22Rv1 (cell line): ENCODE measurements around the gene ERRFI1.

Experiments used
- H3K27ac ChIP-seq: fragments of 450-650 bp; 2 replicates; pipeline ENCODE4 v1.5.1; 2017
- ZFX ChIP-seq: fragments of 450-650 bp; IDR thresholded peaks from 2 replicates; pipeline ENCODE4 v1.6.1; 2017; ENCODE audit warnings: antibody characterized with exemption, borderline replicate concordance
- TF ChIP-seq, protein P1 (sequence below): fragments of 450-650 bp; IDR thresholded peaks from 2 replicates; pipeline ENCODE4 v1.5.1; 2017; ENCODE audit warnings: mild to moderate bottlenecking

The ERRFI1 gene

DNA sequence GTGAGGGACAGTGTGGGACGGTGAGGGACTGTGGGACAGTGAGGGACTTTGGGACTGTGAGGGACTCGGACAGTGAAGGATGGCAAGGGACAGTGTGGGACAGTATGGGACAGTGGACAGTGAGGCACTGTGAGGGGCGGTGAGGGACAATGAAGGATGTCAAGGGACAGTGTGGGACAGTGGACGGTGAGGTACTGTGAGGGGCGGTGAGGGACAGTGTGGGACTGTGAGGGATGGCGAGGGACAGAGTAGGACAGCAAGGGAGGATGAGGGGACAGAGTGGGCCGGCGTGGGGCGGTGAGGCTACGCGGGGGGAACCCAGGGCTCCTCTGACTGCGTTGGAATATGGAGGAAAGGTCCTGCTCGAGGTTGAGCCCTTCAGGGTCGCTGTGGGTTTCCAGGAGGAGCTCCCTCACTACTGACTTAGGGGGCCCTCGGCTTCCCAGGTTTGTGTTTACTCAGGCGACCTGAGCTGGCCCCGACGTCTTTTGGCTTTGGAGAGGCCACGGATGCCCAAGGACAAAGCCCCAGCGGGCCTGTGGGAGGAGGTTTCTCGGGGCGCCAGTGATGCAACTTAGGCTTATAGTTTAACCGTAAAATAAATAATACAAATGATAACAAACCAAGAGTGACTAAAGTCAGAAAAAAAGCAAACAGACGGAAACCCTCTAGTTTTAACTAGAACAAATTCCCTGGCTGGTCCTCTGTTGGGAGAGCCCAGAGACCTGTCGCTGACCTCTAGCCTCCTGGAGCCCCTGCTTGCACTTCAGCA lies 1.1 kb upstream of the ERRFI1 start:
- TF ChIP-seq, protein P1, sequence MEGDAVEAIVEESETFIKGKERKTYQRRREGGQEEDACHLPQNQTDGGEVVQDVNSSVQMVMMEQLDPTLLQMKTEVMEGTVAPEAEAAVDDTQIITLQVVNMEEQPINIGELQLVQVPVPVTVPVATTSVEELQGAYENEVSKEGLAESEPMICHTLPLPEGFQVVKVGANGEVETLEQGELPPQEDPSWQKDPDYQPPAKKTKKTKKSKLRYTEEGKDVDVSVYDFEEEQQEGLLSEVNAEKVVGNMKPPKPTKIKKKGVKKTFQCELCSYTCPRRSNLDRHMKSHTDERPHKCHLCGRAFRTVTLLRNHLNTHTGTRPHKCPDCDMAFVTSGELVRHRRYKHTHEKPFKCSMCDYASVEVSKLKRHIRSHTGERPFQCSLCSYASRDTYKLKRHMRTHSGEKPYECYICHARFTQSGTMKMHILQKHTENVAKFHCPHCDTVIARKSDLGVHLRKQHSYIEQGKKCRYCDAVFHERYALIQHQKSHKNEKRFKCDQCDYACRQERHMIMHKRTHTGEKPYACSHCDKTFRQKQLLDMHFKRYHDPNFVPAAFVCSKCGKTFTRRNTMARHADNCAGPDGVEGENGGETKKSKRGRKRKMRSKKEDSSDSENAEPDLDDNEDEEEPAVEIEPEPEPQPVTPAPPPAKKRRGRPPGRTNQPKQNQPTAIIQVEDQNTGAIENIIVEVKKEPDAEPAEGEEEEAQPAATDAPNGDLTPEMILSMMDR, result no peak
- no peak for TF ChIP-seq ZFX
- peak overlapping the region; percentile 71 for H3K27ac ChIP-seq

DNA sequence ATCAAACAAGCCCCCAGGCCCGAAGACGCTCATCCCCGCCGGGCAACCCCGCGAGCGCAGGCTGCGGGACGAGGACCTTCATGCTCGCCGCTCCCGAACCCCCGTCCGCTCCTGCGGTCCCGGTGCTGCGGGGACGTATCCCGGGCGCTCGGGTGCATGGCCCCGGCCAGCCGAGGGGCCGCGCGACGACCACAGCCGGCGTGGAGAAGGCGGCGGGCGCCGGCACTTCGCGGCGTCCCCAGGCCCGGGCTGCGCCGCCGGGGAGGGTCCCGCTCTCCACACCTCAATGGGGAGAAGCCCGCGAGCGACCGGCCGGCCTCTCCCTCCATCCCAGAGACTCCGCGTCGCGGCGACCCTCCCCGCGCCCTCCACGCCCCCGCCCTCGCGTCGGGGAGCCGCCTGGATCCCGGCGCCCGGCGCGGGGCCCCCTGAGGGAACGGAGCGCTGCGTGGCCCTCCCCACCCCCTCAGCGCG lies 401 bp downstream of the ERRFI1 start:
- H3K27ac ChIP-seq, result peak overlapping the region; percentile 71
- TF ChIP-seq, protein P1, result no peak
- TF ChIP-seq ZFX, result no peak

DNA sequence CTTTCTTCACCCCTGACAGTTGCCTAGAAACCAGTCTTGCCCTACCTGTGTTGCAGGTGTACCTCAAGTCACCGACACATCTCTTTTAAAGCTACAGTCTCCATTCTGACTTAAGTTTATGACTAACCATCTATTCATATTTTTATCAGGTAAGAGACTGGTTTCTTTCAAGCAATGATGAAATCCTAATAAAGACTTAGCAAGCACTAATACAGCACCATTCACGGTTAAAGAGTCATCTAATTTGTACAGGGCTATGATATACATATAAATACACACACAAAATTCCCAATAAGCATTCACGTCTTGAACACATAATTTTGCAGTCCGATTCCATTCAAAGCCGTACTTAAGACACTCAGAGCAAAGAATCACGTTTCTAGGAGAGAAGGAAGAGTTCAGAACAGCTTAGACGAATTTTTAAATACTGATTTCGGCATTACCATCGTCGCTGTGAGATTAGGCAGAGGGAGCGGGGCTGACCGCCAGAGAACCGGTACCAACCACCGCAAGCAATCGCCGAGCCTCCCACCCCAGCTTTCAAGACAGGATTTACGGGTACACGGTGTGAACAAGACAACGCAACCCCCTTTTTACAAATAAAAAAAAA lies 943 bp downstream of the ERRFI1 start:
- TF ChIP-seq, protein P1, result no peak
- TF ChIP-seq ZFX, result no peak

DNA sequence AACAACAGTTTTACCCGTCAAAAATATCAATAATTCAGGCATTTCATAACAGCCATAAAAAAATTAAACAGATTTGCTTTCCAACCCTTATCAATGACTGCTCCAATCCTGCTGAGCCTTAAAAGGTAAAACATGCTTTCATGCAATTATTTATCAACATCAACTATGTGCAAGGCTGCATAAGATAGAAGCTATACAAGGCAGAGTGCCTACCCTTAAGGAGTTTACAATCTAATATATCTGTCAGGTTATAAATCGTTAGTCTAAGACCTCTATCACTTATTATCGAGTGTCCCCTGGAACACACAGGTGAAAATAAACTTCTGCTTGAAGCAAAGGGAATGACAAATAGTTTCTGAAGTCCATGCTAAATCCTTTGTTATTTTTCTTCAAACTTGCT lies 1.8 kb downstream of the ERRFI1 start:
- no peak overlapping the region for H3K27ac ChIP-seq
- TF ChIP-seq, protein P1, result no peak
- TF ChIP-seq ZFX, result no peak

More for the DNA sequence above, 943 bp downstream of the ERRFI1 start:
- peak overlapping the region; percentile 71 for H3K27ac ChIP-seq

DNA sequence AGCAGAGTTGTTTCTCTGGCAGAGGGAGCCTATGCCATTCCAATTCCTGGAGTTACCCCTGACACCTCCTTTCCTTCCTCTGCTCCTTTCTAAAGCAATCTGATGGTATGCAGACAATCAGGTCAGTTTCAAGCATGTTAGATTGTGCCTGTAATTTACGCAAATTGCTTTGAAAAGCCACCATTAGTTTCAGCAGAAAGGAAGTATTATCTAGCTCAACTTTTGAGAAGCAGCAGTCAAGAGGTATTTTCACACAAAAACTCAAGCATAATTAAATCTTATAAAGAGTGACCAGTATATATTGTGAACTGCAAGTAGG lies 2.2 kb downstream of the ERRFI1 start:
- no peak overlapping the region for H3K27ac ChIP-seq
- TF ChIP-seq ZFX, result no peak
- TF ChIP-seq, protein P1, result no peak

DNA sequence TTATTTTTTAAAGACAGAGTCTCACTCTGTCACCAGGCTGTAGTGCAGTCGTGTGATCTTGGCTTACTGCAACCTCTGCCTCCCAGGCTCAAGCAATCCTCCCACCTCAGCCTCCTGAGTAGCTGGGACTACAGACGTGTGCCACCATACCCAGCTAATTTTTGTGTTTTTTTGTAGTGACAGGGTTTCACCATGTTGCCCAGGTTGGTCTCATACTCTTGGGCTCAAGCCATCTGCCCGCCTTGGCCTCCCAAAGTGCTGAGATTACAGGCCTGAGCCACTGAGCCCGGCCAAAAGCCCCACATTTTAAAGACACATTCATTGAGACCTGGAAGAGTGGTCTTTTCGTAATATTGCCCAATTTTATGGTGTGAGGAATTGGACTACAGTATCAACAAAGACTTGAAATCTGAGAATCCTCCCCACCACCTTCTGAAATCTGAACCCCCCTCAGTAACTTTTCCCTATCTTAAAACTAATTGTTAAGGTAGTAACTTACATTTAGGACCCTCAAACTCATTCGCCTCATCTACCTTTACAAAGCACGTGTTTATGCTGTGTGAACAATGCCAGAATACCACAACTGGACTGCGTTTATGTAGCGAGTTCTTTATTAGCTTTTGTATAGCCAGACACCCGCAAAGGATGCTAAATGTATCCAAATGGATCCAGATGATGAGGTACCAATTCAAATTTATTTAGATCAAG lies 2.7 kb downstream of the ERRFI1 start:
- H3K27ac ChIP-seq, result no peak overlapping the region
- no peak for TF ChIP-seq ZFX
- TF ChIP-seq, protein P1, result no peak
